Measurements from ENCODE around the gene SPRED1.

DNA sequence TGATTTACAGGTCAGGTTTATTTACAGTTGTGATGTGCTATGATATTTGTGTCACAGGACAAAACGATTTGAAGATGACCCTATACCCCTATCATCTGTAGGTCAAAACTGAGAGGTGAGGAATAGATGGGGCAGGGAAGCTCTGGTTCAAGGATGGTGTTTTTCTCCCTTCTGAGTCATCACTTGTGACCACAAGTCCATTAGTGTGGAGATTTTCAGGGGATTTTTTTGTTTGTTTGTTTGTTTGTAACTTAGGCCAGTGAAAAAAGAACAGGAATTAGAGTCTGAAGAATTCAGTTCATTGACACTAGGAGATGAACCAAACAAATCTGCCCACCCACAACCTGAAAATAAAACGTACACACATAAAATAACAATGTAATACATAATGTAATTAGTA lies 138.6 kb downstream of the SPRED1 start:
- TF ChIP-seq POLR2A (IDR thresholded peaks at IDR 0.05) (no peak), CTCF (IDR thresholded peaks at IDR 0.05 in 4 of 5, conservative IDR thresholded peaks at IDR 0.05 in 1 of 5) (no peak)

Data from gastrocnemius medialis (tissue), 4 donors.